Measurements from ENCODE around the gene CNBP.

The CNBP gene

GRCh38 chr3:129132097-129132866 is 51.4 kb downstream of the CNBP start:
- no peak for DNase-seq

- DNase-seq, result no peak
These were observed 52.1 kb downstream of the CNBP start for GRCh38 chr3:129131465-129132088.

- DNase-seq, result no peak
These were observed 53.3 kb downstream of the CNBP start for GRCh38 chr3:129130291-129130813.

GRCh38 chr3:129128357-129129155 is 55.1 kb downstream of the CNBP start:
- no peak for DNase-seq

GRCh38 chr3:129126726-129127280 is 56.9 kb downstream of the CNBP start:
- no peak for DNase-seq

GRCh38 chr3:129123314-129124060 is 60.2 kb downstream of the CNBP start:
- DNase-seq, result no peak

GRCh38 chr3:129122412-129123011 is 61.2 kb downstream of the CNBP start:
- peak in 3 of 56 donors; percentile 10 to 34 (median 34) for DNase-seq

- peak in 55 of 56 donors; percentile 28 to 95 (median 77) for DNase-seq
These were observed 61.8 kb downstream of the CNBP start, which contains the start of gene RAB43 for GRCh38 chr3:129121792-129122411. TSS of gene RAB43 (minus strand) at chr3:129121804. CDS start at chr3:129121489, 315 bp downstream.

GRCh38 chr3:129121016-129121791 is 62.5 kb downstream of the CNBP start:
- peak in 13 of 56 donors; percentile 19 to 59 (median 43) for DNase-seq

GRCh38 chr3:129120254-129121004 is 63.3 kb downstream of the CNBP start:
- DNase-seq, result peak in 34 of 56 donors; percentile 4 to 58 (median 20)

GRCh38 chr3:129119365-129120100 is 64.2 kb downstream of the CNBP start:
- no peak for DNase-seq

GRCh38 chr3:129118745-129119144 is 65.0 kb downstream of the CNBP start:
- DNase-seq, result no peak

Measured in nucleus accumbens (tissue), 56 donors.